ENCODE measurements around the gene STX8. TPM values are rescaled to one million over a fixed set of nuclear protein-coding genes. Genes with fewer than 3 reads are reported as not detected.
A peak's percentile ranks its signal among the peaks of the same experiment; 100 is the strongest.

STX8 gene
- total RNA-seq, 4 donors from 2014 or later, result 22.0 to 67.3 (median 46.5) TPM

GRCh38 chr17:9237053-9237410 lies 338.6 kb downstream of the STX8 start:
- intact Hi-C loops (cut with DNase I; ENCODE audit: low total_unique reads), result no loop called here
- Histone ChIP-seq H3K27ac (peak overlapping the region in 1 of 2 donors; percentile 15), H3K36me3 (no peaks in the 10 kb centered on the region), H3K27me3 (no peaks in the 10 kb centered on the region), H3K4me1 (peaks cover 0 to 13% of the 10 kb centered on the region in 2 donors), H3K9me3 (no peaks in the 10 kb centered on the region), H3K4me3 (no peak overlapping the region)
- no peak for DNase-seq
- no peak for TF ChIP-seq POLR2A (IDR thresholded peaks at IDR 0.05)
- TF ChIP-seq, protein P1, sequence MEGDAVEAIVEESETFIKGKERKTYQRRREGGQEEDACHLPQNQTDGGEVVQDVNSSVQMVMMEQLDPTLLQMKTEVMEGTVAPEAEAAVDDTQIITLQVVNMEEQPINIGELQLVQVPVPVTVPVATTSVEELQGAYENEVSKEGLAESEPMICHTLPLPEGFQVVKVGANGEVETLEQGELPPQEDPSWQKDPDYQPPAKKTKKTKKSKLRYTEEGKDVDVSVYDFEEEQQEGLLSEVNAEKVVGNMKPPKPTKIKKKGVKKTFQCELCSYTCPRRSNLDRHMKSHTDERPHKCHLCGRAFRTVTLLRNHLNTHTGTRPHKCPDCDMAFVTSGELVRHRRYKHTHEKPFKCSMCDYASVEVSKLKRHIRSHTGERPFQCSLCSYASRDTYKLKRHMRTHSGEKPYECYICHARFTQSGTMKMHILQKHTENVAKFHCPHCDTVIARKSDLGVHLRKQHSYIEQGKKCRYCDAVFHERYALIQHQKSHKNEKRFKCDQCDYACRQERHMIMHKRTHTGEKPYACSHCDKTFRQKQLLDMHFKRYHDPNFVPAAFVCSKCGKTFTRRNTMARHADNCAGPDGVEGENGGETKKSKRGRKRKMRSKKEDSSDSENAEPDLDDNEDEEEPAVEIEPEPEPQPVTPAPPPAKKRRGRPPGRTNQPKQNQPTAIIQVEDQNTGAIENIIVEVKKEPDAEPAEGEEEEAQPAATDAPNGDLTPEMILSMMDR (IDR thresholded peaks at IDR 0.05), result no peak

GRCh38 chr17:9236286-9237052 lies 339.2 kb downstream of the STX8 start:
- intact Hi-C loops (cut with DNase I; ENCODE audit: low total_unique reads), result no loop called here
- TF ChIP-seq, protein P1 (IDR thresholded peaks at IDR 0.05), result no peak
- TF ChIP-seq POLR2A (IDR thresholded peaks at IDR 0.05), result no peak
- Histone ChIP-seq H3K4me1 (peaks cover 0 to 13% of the 10 kb centered on the region in 2 donors), H3K4me3 (no peak overlapping the region), H3K27ac (peak overlapping the region in 1 of 2 donors; percentile 15), H3K27me3 (no peaks in the 10 kb centered on the region), H3K36me3 (no peaks in the 10 kb centered on the region), H3K9me3 (no peaks in the 10 kb centered on the region)
- no peak for DNase-seq

GRCh38 chr17:9235346-9235745 lies 340.3 kb downstream of the STX8 start:
- Histone ChIP-seq H3K4me3 (no peak overlapping the region), H3K27ac (no peak overlapping the region), H3K4me1 (peaks cover 0 to 8% of the 10 kb centered on the region in 2 donors), H3K9me3 (no peaks in the 10 kb centered on the region), H3K36me3 (no peaks in the 10 kb centered on the region), H3K27me3 (no peaks in the 10 kb centered on the region)
- DNase-seq, result no peak
- intact Hi-C loops (cut with DNase I; ENCODE audit: low total_unique reads), result no loop called here
- TF ChIP-seq, protein P1 (IDR thresholded peaks at IDR 0.05), result no peak
- no peak for TF ChIP-seq POLR2A (IDR thresholded peaks at IDR 0.05)

DNA sequence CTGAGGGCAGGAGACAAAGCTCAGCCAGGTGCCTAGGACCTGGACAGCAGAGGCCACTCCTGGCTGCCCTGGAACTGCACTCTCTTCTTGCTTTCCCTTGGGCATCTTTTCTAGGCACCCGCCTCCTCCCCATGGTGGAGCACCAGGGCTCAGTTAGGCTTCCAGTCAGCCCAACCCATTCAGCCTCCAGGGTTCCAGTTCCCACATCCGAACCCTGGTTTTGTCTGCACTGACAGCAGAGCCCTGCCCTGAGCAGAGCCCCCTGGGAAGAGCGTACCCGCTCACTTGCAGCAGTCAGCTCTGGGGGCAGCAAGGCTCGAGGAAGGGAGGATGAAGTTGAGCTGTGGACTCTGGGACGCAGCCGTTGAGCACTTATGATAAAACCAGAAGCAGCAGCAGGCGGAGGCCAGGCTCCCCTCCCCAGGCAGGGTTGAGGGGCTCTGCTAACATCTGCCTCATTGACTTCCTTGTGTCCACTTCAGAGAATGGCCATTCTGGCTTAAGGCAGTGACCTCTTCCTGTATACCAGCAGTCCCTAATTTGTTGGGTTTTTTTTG lies 341.2 kb downstream of the STX8 start:
- Histone ChIP-seq H3K4me3 (no peak overlapping the region), H3K4me1 (peaks cover 0 to 8% of the 10 kb centered on the region in 2 donors), H3K27ac (peak overlapping the region; percentile 84 to 89), H3K36me3 (no peaks in the 10 kb centered on the region), H3K27me3 (no peaks in the 10 kb centered on the region), H3K9me3 (no peaks in the 10 kb centered on the region)
- intact Hi-C loops (cut with DNase I; ENCODE audit: low total_unique reads), result no loop called here
- TF ChIP-seq, protein P1 (IDR thresholded peaks at IDR 0.05), result no peak
- no peak for TF ChIP-seq POLR2A (IDR thresholded peaks at IDR 0.05)
- DNase-seq, result no peak

DNA sequence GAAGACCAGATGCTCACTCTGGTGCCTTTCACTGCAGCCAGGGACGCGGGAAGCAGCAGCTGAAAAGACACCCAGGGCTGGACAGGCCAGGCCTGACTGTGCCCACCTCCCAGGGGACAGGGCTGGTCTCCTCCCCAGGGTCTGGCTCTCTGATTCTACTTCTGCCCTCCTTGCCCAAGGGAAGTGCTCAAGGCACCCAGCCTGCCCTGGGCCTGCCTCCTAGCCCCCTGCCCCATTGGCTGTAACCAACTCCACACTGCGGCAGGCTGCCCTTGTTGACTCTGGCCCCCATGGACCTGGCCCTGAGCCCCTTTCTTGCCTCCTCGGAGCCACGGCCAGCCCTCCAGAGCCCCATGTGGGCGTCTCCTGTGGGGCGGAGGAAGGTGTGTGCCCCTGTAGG lies 341.9 kb downstream of the STX8 start:
- Histone ChIP-seq H3K4me1 (peaks cover 0 to 3% of the 10 kb centered on the region in 2 donors), H3K27ac (peak overlapping the region; percentile 84 to 89)
- DNase-seq, result no peak

More for the DNA sequence above, 341.9 kb downstream of the STX8 start:
- Histone ChIP-seq H3K36me3 (no peaks in the 10 kb centered on the region), H3K27me3 (no peaks in the 10 kb centered on the region), H3K9me3 (no peaks in the 10 kb centered on the region), H3K4me3 (no peak overlapping the region)
- TF ChIP-seq, protein P1 (IDR thresholded peaks at IDR 0.05), result no peak
- TF ChIP-seq POLR2A (IDR thresholded peaks at IDR 0.05), result no peak
- intact Hi-C loops (cut with DNase I; ENCODE audit: low total_unique reads), result no loop called here
